SIG-M5 treated with dmso at 0.1 percent for 504 hours (cell line): ENCODE results near the gene NMT1.
"Not testable (repeated sequence)": the region's sequence is repeated elsewhere in the genome, so short reads cannot be mapped to it uniquely, and the experiment has no call there.

Experiments
- DNase-seq: peaks from one replicate; lab custom pipeline; 2025; ENCODE audit not compliant: unreplicated experiment; lab: John Stamatoyannopoulos, UW

The NMT1 gene

GRCh38 chr17:45036691-45037090 lies 24.4 kb upstream of the NMT1 start:
- DNase-seq = no peak

- no peak for DNase-seq
These were observed 22.1 kb upstream of the NMT1 start for GRCh38 chr17:45038728-45039634.

- no peak for DNase-seq
These were observed 20.7 kb upstream of the NMT1 start for GRCh38 chr17:45040459-45040858.

GRCh38 chr17:45042346-45043120 lies 18.6 kb upstream of the NMT1 start:
- DNase-seq = no peak

- no peak for DNase-seq
These were observed 17.1 kb upstream of the NMT1 start for GRCh38 chr17:45043813-45044540.

- no peak for DNase-seq
These were observed 14.5 kb upstream of the NMT1 start for GRCh38 chr17:45046537-45047125.

GRCh38 chr17:45048795-45049563 lies 12.1 kb upstream of the NMT1 start:
- no peak for DNase-seq

GRCh38 chr17:45050481-45051059 lies 10.5 kb upstream of the NMT1 start:
- DNase-seq = peak; percentile 51

- peak; percentile 95 for DNase-seq
These were observed 9.9 kb upstream of the NMT1 start, which contains the start of gene DCAKD for GRCh38 chr17:45051060-45051719. Gene DCAKD (minus strand): TSS chr17:45051632. CDS start chr17:45034885, 16,747 bp downstream.

GRCh38 chr17:45051720-45052051 lies 9.4 kb upstream of the NMT1 start:
- not testable (repeated sequence) for DNase-seq

GRCh38 chr17:45052052-45052772 lies 8.9 kb upstream of the NMT1 start:
- DNase-seq = peak; percentile 72

- no peak for DNase-seq
These were observed 728 bp upstream of the NMT1 start for GRCh38 chr17:45060382-45060796.

- no peak for DNase-seq
These were observed 589 bp downstream of the NMT1 start for GRCh38 chr17:45061606-45062205.

- peak; percentile 86 for DNase-seq
These were observed 2.1 kb downstream of the NMT1 start for GRCh38 chr17:45063198-45063597.

GRCh38 chr17:45067637-45068036 lies 6.5 kb downstream of the NMT1 start:
- no peak for DNase-seq

GRCh38 chr17:45070001-45070400 lies 8.9 kb downstream of the NMT1 start:
- DNase-seq = no peak

- no peak for DNase-seq
These were observed 9.7 kb downstream of the NMT1 start for GRCh38 chr17:45070809-45071208.

GRCh38 chr17:45073414-45074070 lies 12.4 kb downstream of the NMT1 start:
- peak; percentile 85 for DNase-seq
